NCI-H82 treated with DMSO at 0.1 percent for 48 hours (cell line): ENCODE results near the gene TADA2A.

Experiments
- DNase-seq: peaks from one replicate; lab custom pipeline; 2025; ENCODE audit not compliant: unreplicated experiment; lab: John Stamatoyannopoulos, UW

Gene TADA2A

GRCh38 chr17:37406635-37407461 is at the start of gene TADA2A, which contains the start of gene ACACA:
TSS of gene TADA2A (plus strand) at chr17:37406886. CDS start at chr17:37411366, 4,480 bp downstream.
TSS of gene ACACA (minus strand) at chr17:37406836. CDS start at chr17:37406299, 537 bp downstream.
- DNase-seq = peak; percentile 56

GRCh38 chr17:37358098-37358829 is 48.4 kb upstream of the TADA2A start:
- DNase-seq = peak; percentile 68

- peak; percentile 89 for DNase-seq
Measured at GRCh38 chr17:37358830-37359681, 47.6 kb upstream of the TADA2A start.

- no peak for DNase-seq
Measured at GRCh38 chr17:37359682-37360188, 47.0 kb upstream of the TADA2A start.

GRCh38 chr17:37360632-37361031 is 46.1 kb upstream of the TADA2A start:
- no peak for DNase-seq

- DNase-seq = no peak
Measured at GRCh38 chr17:37361543-37361942, 45.1 kb upstream of the TADA2A start.

- no peak for DNase-seq
Measured at GRCh38 chr17:37365589-37365988, 41.1 kb upstream of the TADA2A start.

GRCh38 chr17:37368577-37368976 is 38.1 kb upstream of the TADA2A start:
- no peak for DNase-seq

GRCh38 chr17:37373530-37374159 is 33.0 kb upstream of the TADA2A start:
- peak; percentile 86 for DNase-seq

GRCh38 chr17:37375706-37376105 is 31.0 kb upstream of the TADA2A start, which contains the start of gene C17orf78:
TSS of gene C17orf78 (plus strand) at chr17:37375985. CDS start at chr17:37376093, 108 bp downstream.
- DNase-seq = no peak

GRCh38 chr17:37382056-37382455 is 24.6 kb upstream of the TADA2A start:
- no peak for DNase-seq

GRCh38 chr17:37384560-37385149 is 22.0 kb upstream of the TADA2A start:
- no peak for DNase-seq

GRCh38 chr17:37385474-37385990 is 21.2 kb upstream of the TADA2A start:
- DNase-seq = no peak

- DNase-seq = no peak
Measured at GRCh38 chr17:37386462-37386861, 20.2 kb upstream of the TADA2A start.

- no peak for DNase-seq
Measured at GRCh38 chr17:37388266-37388665, 18.4 kb upstream of the TADA2A start.

GRCh38 chr17:37389160-37389559 is 17.5 kb upstream of the TADA2A start:
- no peak for DNase-seq

GRCh38 chr17:37391146-37391545 is 15.5 kb upstream of the TADA2A start:
- no peak for DNase-seq

- no peak for DNase-seq
Measured at GRCh38 chr17:37392024-37392590, 14.6 kb upstream of the TADA2A start.

GRCh38 chr17:37393352-37393751 is 13.3 kb upstream of the TADA2A start:
- no peak for DNase-seq
